SK-N-SH (cell line): ENCODE data around the gene SLC35F4. TPM values are rescaled to one million over a fixed set of nuclear protein-coding genes. Genes with fewer than 3 reads are reported as not detected.

Experiments used
- CTCF ChIA-PET: fragments of 300-600, 350-600 bp; formaldehyde crosslinking; extraction: SDS; loops from one replicate; lab custom pipeline; 2021; lab: Yijun Ruan, JAX
- POLR2A ChIA-PET: fragments of 350-600 bp; sonication (Branson Sonifier 250); formaldehyde crosslinking; extraction: SDS; loops from one replicate; lab custom pipeline; 2020; ENCODE audit warnings: antibody characterized with exemption, inconsistent platforms; lab: Yijun Ruan, JAX
- DNase-seq: peaks from one replicate; pipeline ENCODE4 v3.0.0; 2012
- H2AFZ ChIP-seq: fragments of 200-600 bp; sonication (generic); 2 replicates; pipeline ENCODE4 v1.8.1; 2016; ENCODE audit warnings: antibody characterized with exemption, mild to moderate bottlenecking, low read depth
- H3F3A ChIP-seq: fragments of 200-600 bp; sonication (generic); replicated peaks from 2 replicates; pipeline ENCODE3; 2016; ENCODE audit warnings: antibody characterized with exemption, mild to moderate bottlenecking; ENCODE audit not compliant: insufficient read depth
- H3K27ac ChIP-seq, 2 experiments: fragments of 200-500 bp in 1 of 2; fragments of 200-600 bp in 1 of 2; sonication (Bioruptor generic) in 1 of 2; sonication (generic), shearing (Covaris generic) in 1 of 2; 2 replicates each; pipeline versions ENCODE4 v1.5.1 to v1.6.1; 2014 to 2016; ENCODE audit warnings: low read depth in 2 of 2, inconsistent platforms in 1 of 2, low read length in 1 of 2, mild to moderate bottlenecking in 1 of 2, mixed read lengths in 1 of 2
- H3K27me3 ChIP-seq: fragments of 200-600 bp; sonication (generic), shearing (Covaris generic); 2 replicates; pipeline ENCODE4 v1.6.1; 2016; ENCODE audit warnings: mixed run types; ENCODE audit not compliant: insufficient read depth
- H3K36me3 ChIP-seq, 2 experiments: fragments of 200-500 bp in 1 of 2; fragments of 200-600 bp in 1 of 2; sonication (Bioruptor generic) in 1 of 2; sonication (generic) in 1 of 2; replicated peaks in 1 of 2; 2 replicates each; pipeline versions ENCODE3 to v1.5.1; 2014 to 2016; ENCODE audit warnings: low read length in 1 of 2, mild to moderate bottlenecking in 1 of 2; ENCODE audit not compliant: insufficient read depth in 2 of 2, control insufficient read depth in 1 of 2
- H3K4me1 ChIP-seq, 2 experiments: fragments of 200-500 bp in 1 of 2; fragments of 200-600 bp in 1 of 2; sonication (Bioruptor generic) in 1 of 2; sonication (generic), shearing (Covaris generic) in 1 of 2; 2 replicates each; pipeline versions ENCODE4 v1.5.1 to v1.6.1; 2014 to 2016; ENCODE audit warnings: low read depth in 1 of 2, low read length in 1 of 2, mixed run types in 1 of 2; ENCODE audit not compliant: insufficient read depth in 2 of 2, control insufficient read depth in 1 of 2
- H3K4me2 ChIP-seq: fragments of 200-600 bp; sonication (generic), shearing (Covaris generic); 2 replicates; pipeline ENCODE4 v1.6.1; 2017; ENCODE audit warnings: mixed run types
- H3K4me3 ChIP-seq, 2 experiments: fragments of 200-500 bp in 1 of 2; fragments of 200-600 bp in 1 of 2; sonication (Bioruptor generic) in 1 of 2; sonication (generic), shearing (Covaris generic) in 1 of 2; 2 replicates each; pipeline versions ENCODE4 v1.5.1 to v1.8.1; 2014 to 2016; ENCODE audit warnings: low read depth in 2 of 2, inconsistent platforms in 1 of 2, low read length in 1 of 2, mild to moderate bottlenecking in 1 of 2, mixed read lengths in 1 of 2, moderate library complexity in 1 of 2
- H3K79me2 ChIP-seq: fragments of 200-600 bp; sonication (generic); 2 replicates; pipeline ENCODE4 v1.8.1; 2017; ENCODE audit warnings: mild to moderate bottlenecking; ENCODE audit not compliant: insufficient read depth
- H3K9ac ChIP-seq: fragments of 200-600 bp; sonication (generic); 2 replicates; pipeline ENCODE4 v1.6.1; 2017; ENCODE audit warnings: mixed run types
- H3K9me2 ChIP-seq: fragments of 200-600 bp; sonication (generic); 2 replicates; pipeline ENCODE4 v1.6.1; 2017; ENCODE audit warnings: mixed run types
- H3K9me3 ChIP-seq: fragments of 200-600 bp; sonication (generic); 2 replicates; pipeline ENCODE4 v1.6.1; 2017; ENCODE audit warnings: mixed run types, mild to moderate bottlenecking, moderate library complexity
- H4K20me1 ChIP-seq: fragments of 200-600 bp; sonication (generic); 2 replicates; pipeline ENCODE4 v1.6.1; 2017; ENCODE audit warnings: mild to moderate bottlenecking, mixed run types; ENCODE audit not compliant: insufficient read depth
- EP300 ChIP-seq, 2 experiments: IDR thresholded peaks; 2 replicates each; pipeline versions ENCODE4 v1.4.0 to v1.6.1; 2012; ENCODE audit warnings: borderline replicate concordance in 1 of 2, low read depth in 1 of 2, low read length in 1 of 2
- FOSL2 ChIP-seq: IDR thresholded peaks from 2 replicates; pipeline ENCODE4 v1.4.0; 2012; ENCODE audit warnings: low read depth, mild to moderate bottlenecking, moderate library complexity, borderline replicate concordance
- GATA2 ChIP-seq: sonication (generic); formaldehyde crosslinking; IDR thresholded peaks from 2 replicates; pipeline ENCODE4 v1.5.0; 2020; ENCODE audit warnings: mild to moderate bottlenecking, missing genetic modification reagents
- MXI1 ChIP-seq: IDR thresholded peaks from 2 replicates; pipeline ENCODE4 v1.6.1; 2012; ENCODE audit warnings: mild to moderate bottlenecking, low read depth, low read length, improper control_type of control experiment
- RAD21 ChIP-seq: IDR thresholded peaks from 2 replicates; pipeline ENCODE4 v1.6.1; 2012; ENCODE audit warnings: mild to moderate bottlenecking, low read length
- RXRA ChIP-seq: IDR thresholded peaks from 2 replicates; pipeline ENCODE4 v1.4.0; 2012; ENCODE audit warnings: low read depth, mild to moderate bottlenecking, borderline replicate concordance
- SMC3 ChIP-seq: IDR thresholded peaks from 2 replicates; pipeline ENCODE4 v1.6.1; 2012; ENCODE audit warnings: low read depth, low read length, improper control_type of control experiment
- WGBS: methylation state at CpG from one replicate; pipeline ENCODE4 v1.1.6; 2017; ENCODE audit warnings: low lambda C conversion rate; 5-methylcytosine and 5-hydroxymethylcytosine counted together
- polyA plus RNA-seq, 3 experiments: library from polyadenylated mRNA; depleted of rRNA; stranded (reverse); fragments of >200 nt; gene quantifications; 2 replicates each; pipeline ENCODE4 v1.2.3, GENCODE V29; 2012
- TF ChIP-seq, protein P1 (sequence below): IDR thresholded peaks from 2 replicates; pipeline ENCODE4 v1.4.0; 2012; ENCODE audit warnings: low read depth, borderline replicate concordance
- TF ChIP-seq, protein P2 (sequence below): IDR thresholded peaks from 2 replicates; pipeline ENCODE4 v1.6.1; 2012; ENCODE audit warnings: mild to moderate bottlenecking, low read depth, low read length, moderate library complexity
- TF ChIP-seq, protein P3 (sequence below): fragments of 150-350 bp; IDR thresholded peaks from 2 replicates; pipeline ENCODE4 v1.6.1; 2017; ENCODE audit warnings: antibody characterized with exemption, low read length, low read depth, borderline replicate concordance

The SLC35F4 gene
- polyA plus RNA-seq, 1 of the 3 experiments (the other 2 are of a cell fraction): not detected

DNA sequence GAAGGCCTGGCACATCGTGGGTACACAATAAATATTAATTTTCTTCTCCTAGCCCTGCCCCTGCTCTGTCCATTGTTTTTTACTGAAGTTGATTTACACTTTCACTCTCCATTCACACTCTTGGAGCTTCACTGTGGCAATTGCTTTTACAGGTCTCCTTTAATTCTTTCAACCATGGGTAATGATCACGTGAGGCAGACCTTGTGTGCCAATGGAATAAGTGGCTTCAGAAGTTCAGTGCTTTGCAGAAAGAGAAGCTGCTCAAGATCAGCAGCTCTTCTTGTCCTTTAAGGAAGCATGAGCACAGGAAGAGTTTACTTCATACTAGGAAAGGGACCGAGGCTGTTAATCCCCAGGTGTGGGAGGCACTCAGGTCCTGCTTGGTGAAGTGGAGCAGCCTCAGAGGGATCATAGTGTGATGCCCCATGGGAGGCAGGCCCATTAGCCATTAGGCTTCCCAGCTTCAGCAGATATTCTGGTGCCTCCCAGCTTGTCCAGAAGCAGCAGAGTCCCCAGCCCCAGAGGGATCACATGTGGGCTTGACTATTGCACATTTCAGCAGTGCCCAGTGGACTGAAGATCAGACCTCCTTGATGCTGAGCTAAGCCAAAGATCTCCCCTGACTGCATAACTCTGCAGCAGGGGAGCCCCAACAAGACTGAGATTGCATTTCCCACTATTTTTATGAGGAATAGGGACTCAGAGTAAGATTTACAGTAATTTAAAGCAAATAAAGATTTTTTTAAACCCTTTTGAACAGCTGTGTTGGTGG, 5.0 kb upstream of the SLC35F4 start:
- H3K9me3 ChIP-seq: no peaks in the 10 kb centered on the region
- WGBS: 1% methylated on average over 3 of the region's 3 CpGs
- TF ChIP-seq, protein P1, sequence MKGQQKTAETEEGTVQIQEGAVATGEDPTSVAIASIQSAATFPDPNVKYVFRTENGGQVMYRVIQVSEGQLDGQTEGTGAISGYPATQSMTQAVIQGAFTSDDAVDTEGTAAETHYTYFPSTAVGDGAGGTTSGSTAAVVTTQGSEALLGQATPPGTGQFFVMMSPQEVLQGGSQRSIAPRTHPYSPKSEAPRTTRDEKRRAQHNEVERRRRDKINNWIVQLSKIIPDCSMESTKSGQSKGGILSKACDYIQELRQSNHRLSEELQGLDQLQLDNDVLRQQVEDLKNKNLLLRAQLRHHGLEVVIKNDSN: no peak
- no peak for TF ChIP-seq FOSL2
- no peak for TF ChIP-seq RXRA
- TF ChIP-seq, all 33 proteins: peak for 0

DNA sequence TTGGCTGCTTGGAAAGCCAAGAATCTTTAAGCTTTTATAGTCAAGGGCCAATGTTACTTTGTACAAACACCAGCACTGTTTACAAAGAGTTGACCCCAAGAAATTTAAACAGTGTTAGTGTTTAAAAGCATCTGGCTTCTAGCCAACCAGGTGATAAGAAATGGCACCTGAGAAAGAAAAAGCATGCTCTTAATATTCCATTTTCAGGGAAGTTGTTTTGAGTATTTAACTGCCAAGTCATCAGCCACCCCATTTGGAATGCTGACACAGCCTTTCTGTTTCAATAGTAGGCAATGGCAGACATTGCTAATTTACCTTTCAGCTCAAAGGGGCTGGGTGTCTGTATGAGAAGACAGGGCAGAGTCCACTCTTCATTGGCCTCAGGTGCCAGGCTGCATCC, 3.7 kb upstream of the SLC35F4 start:
- Histone ChIP-seq H3K79me2 (no peaks in the 10 kb centered on the region), H3F3A (no peaks in the 10 kb centered on the region), H3K9me3 (no peaks in the 10 kb centered on the region), H3K36me3 (no peaks in the 10 kb centered on the region), H3K4me3 (no peak overlapping the region), H3K27me3 (peaks cover 30% of the 10 kb centered on the region), H4K20me1 (no peaks in the 10 kb centered on the region), H3K9ac (no peak overlapping the region)
- CTCF ChIA-PET: interaction anchor here (0.7 kb wide), 1 partner anchor 13 kb away, joined by 3 read pairs; no protein-coding TSS in a partner anchor
- TF ChIP-seq, protein P2, sequence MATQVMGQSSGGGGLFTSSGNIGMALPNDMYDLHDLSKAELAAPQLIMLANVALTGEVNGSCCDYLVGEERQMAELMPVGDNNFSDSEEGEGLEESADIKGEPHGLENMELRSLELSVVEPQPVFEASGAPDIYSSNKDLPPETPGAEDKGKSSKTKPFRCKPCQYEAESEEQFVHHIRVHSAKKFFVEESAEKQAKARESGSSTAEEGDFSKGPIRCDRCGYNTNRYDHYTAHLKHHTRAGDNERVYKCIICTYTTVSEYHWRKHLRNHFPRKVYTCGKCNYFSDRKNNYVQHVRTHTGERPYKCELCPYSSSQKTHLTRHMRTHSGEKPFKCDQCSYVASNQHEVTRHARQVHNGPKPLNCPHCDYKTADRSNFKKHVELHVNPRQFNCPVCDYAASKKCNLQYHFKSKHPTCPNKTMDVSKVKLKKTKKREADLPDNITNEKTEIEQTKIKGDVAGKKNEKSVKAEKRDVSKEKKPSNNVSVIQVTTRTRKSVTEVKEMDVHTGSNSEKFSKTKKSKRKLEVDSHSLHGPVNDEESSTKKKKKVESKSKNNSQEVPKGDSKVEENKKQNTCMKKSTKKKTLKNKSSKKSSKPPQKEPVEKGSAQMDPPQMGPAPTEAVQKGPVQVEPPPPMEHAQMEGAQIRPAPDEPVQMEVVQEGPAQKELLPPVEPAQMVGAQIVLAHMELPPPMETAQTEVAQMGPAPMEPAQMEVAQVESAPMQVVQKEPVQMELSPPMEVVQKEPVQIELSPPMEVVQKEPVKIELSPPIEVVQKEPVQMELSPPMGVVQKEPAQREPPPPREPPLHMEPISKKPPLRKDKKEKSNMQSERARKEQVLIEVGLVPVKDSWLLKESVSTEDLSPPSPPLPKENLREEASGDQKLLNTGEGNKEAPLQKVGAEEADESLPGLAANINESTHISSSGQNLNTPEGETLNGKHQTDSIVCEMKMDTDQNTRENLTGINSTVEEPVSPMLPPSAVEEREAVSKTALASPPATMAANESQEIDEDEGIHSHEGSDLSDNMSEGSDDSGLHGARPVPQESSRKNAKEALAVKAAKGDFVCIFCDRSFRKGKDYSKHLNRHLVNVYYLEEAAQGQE: no peak
- no peak for TF ChIP-seq MXI1
- no peak for TF ChIP-seq GATA2
- TF ChIP-seq SMC3: no peak
- no peak for TF ChIP-seq RAD21
- TF ChIP-seq, protein P3, sequence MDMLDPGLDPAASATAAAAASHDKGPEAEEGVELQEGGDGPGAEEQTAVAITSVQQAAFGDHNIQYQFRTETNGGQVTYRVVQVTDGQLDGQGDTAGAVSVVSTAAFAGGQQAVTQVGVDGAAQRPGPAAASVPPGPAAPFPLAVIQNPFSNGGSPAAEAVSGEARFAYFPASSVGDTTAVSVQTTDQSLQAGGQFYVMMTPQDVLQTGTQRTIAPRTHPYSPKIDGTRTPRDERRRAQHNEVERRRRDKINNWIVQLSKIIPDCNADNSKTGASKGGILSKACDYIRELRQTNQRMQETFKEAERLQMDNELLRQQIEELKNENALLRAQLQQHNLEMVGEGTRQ: no peak
- TF ChIP-seq EP300 (IDR thresholded peaks at IDR 0.05; ENCODE audit: borderline replicate concordance in 1 of 2, low read depth in 1 of 2, low read length in 1 of 2): no peak
- no peak for TF ChIP-seq FOSL2
- TF ChIP-seq, all 33 proteins: peak for 0
- POLR2A ChIA-PET: no interaction called here
- Histone ChIP-seq H3K27ac (no peak overlapping the region), H3K4me2 (no peak overlapping the region), H2AFZ (no peak overlapping the region), H3K4me1 (no peaks in the 10 kb centered on the region), H3K9me2 (no peaks in the 10 kb centered on the region)
- DNase-seq: no peak

More for the DNA sequence above, 5.0 kb upstream of the SLC35F4 start:
- H3K27me3 ChIP-seq: peaks cover 20% of the 10 kb centered on the region
- H4K20me1 ChIP-seq: no peaks in the 10 kb centered on the region
- no peaks in the 10 kb centered on the region for H3K36me3 ChIP-seq
- no peaks in the 10 kb centered on the region for H3K9me2 ChIP-seq
- DNase-seq: no peak
- no peak overlapping the region for H3K4me3 ChIP-seq
- POLR2A ChIA-PET: no interaction called here
- H3K4me1 ChIP-seq: no peaks in the 10 kb centered on the region
- no peak overlapping the region for H3K4me2 ChIP-seq
- no peaks in the 10 kb centered on the region for H3K79me2 ChIP-seq
- H2AFZ ChIP-seq: no peak overlapping the region
- no peaks in the 10 kb centered on the region for H3F3A ChIP-seq
- no peak overlapping the region for H3K27ac ChIP-seq
- H3K9ac ChIP-seq: no peak overlapping the region
- CTCF ChIA-PET: interaction anchor here (1.0 to 1.5 kb wide), 3 partner anchors 12 to 179 kb away, joined by 3 to 7 read pairs (median 7); no protein-coding TSS in a partner anchor
